ENCODE data around the gene SUPT4H1.
A peak's percentile ranks its signal among the peaks of the same experiment; 100 is the strongest.

The SUPT4H1 gene

GRCh38 chr17:58305626-58306025 lies 46.4 kb downstream of the SUPT4H1 start:
- H3K27me3 ChIP-seq (replicated peaks): no peaks in the 10 kb centered on the region
- TF ChIP-seq CTCF (IDR thresholded peaks at IDR 0.05; ENCODE audit: low read depth, low read length, missing control alignments): no peak
- no peak for DNase-seq
- in situ Hi-C loops (cut with HindIII; ENCODE audit: low pct_ligation_motif_present, low sequenced_read_pairs): no loop called here
- H3K36me3 ChIP-seq (replicated peaks): no peaks in the 10 kb centered on the region
- H3K4me3 ChIP-seq (ENCODE audit: low read depth, low read length): no peak overlapping the region
- no peak overlapping the region for H3K27ac ChIP-seq

- no peak for TF ChIP-seq CTCF (IDR thresholded peaks at IDR 0.05; ENCODE audit: low read depth, low read length, missing control alignments)
- no peak for DNase-seq
- Histone ChIP-seq H3K4me3 (ENCODE audit: low read depth, low read length) (no peak overlapping the region), H3K36me3 (replicated peaks) (no peaks in the 10 kb centered on the region), H3K27ac (no peak overlapping the region), H3K27me3 (replicated peaks) (no peaks in the 10 kb centered on the region)
- in situ Hi-C loops (cut with HindIII; ENCODE audit: low pct_ligation_motif_present, low sequenced_read_pairs): no loop called here
Observed at GRCh38 chr17:58304750-58305486, 47.1 kb downstream of the SUPT4H1 start.

GRCh38 chr17:58303971-58304749 lies 47.8 kb downstream of the SUPT4H1 start:
- no peak overlapping the region for H3K27ac ChIP-seq
- peak; percentile 24 for DNase-seq

GRCh38 chr17:58302919-58303585 lies 48.9 kb downstream of the SUPT4H1 start:
- H3K4me3 ChIP-seq (ENCODE audit: low read depth, low read length): no peak overlapping the region
- no peaks in the 10 kb centered on the region for H3K27me3 ChIP-seq (replicated peaks)
- DNase-seq: no peak
- no peaks in the 10 kb centered on the region for H3K36me3 ChIP-seq (replicated peaks)
- no peak overlapping the region for H3K27ac ChIP-seq
- in situ Hi-C loops (cut with HindIII; ENCODE audit: low pct_ligation_motif_present, low sequenced_read_pairs): no loop called here
- no peak for TF ChIP-seq CTCF (IDR thresholded peaks at IDR 0.05; ENCODE audit: low read depth, low read length, missing control alignments)

More at GRCh38 chr17:58303971-58304749, 47.8 kb downstream of the SUPT4H1 start:
- in situ Hi-C loops (cut with HindIII; ENCODE audit: low pct_ligation_motif_present, low sequenced_read_pairs): no loop called here
- no peaks in the 10 kb centered on the region for H3K36me3 ChIP-seq (replicated peaks)
- TF ChIP-seq CTCF (IDR thresholded peaks at IDR 0.05; ENCODE audit: low read depth, low read length, missing control alignments): peak; percentile 91
- H3K27me3 ChIP-seq (replicated peaks): no peaks in the 10 kb centered on the region
- no peak overlapping the region for H3K4me3 ChIP-seq (ENCODE audit: low read depth, low read length)

GRCh38 chr17:58302171-58302918 lies 49.7 kb downstream of the SUPT4H1 start:
- no peak for TF ChIP-seq CTCF (IDR thresholded peaks at IDR 0.05; ENCODE audit: low read depth, low read length, missing control alignments)
- Histone ChIP-seq H3K36me3 (replicated peaks) (no peaks in the 10 kb centered on the region), H3K4me3 (ENCODE audit: low read depth, low read length) (no peak overlapping the region), H3K27me3 (replicated peaks) (no peaks in the 10 kb centered on the region), H3K27ac (no peak overlapping the region)
- no peak for DNase-seq
- in situ Hi-C loops (cut with HindIII; ENCODE audit: low pct_ligation_motif_present, low sequenced_read_pairs): no loop called here
